HCT116 (cell line): ENCODE results near the gene DDX56. TPM values are rescaled to one million over a fixed set of nuclear protein-coding genes. Genes with fewer than 3 reads are reported as not detected.

Source experiments
- ATAC-seq: fragments of 200-7000 bp; cut with Tn5 transposase; 2 replicates; pipeline ENCODE4 v1.9.1; 2020; ENCODE audit warnings: mild to moderate bottlenecking, moderate library complexity
- BruUV-seq: library from RNA; stranded (reverse); fragments of 400-500 nt; replicated peaks from 2 replicates; lab custom pipeline; 2021; lab: Mats Ljungman, UMichigan
- CTCF ChIA-PET: fragments of 300-600 bp; sonication (Branson Sonifier 250); formaldehyde crosslinking; loops from one replicate; lab custom pipeline; 2021; ENCODE audit warnings: antibody characterized with exemption; lab: Charles Lee
- POLR2A ChIA-PET: fragments of 300-600, 350-600 bp; sonication (Branson Sonifier 250); formaldehyde crosslinking; loops from one replicate; lab custom pipeline; 2021; ENCODE audit warnings: antibody characterized with exemption; lab: Charles Lee
- RAD21 ChIA-PET, 2 experiments: fragments of 300-600 bp; sonication (Branson Sonifier 250); formaldehyde crosslinking; loops; one replicate each; lab custom pipeline; 2023; ENCODE audit warnings: low total read pairs in 2 of 2; ENCODE audit not compliant: uncharacterized antibody in 2 of 2, unreplicated experiment in 2 of 2, low non-redundant PET in 1 of 2; lab: Charles Lee
- DNase-seq: peaks from one replicate; pipeline ENCODE4 v3.0.0-alpha.2; 2010; ENCODE audit warnings: low read depth, low spot score
- H2AFZ ChIP-seq: fragments of 200-600 bp; shearing (Covaris generic), sonication (generic); 2 replicates; pipeline ENCODE4 v1.6.1; 2017; ENCODE audit warnings: low read depth, mixed run types, mixed read lengths, antibody characterized with exemption, low read length; ENCODE audit not compliant: poor library complexity, severe bottlenecking
- H3K27ac ChIP-seq: 2 replicates; pipeline ENCODE4 v1.5.1; 2012; ENCODE audit warnings: low read depth, low read length
- H3K27me3 ChIP-seq: fragments of 200-600 bp; sonication (generic); 2 replicates; pipeline ENCODE4 v1.6.1; 2016; ENCODE audit warnings: mixed run types, low read length, mixed read lengths; ENCODE audit not compliant: insufficient read depth
- H3K36me3 ChIP-seq, 2 experiments: fragments of 200-500 bp in 1 of 2; fragments of 200-600 bp in 1 of 2; sonication (Bioruptor generic) in 1 of 2; sonication (generic) in 1 of 2; 2 replicates each; pipeline versions ENCODE4 v1.5.1 to v1.6.1; 2014 to 2016; ENCODE audit warnings: low read length in 2 of 2, inconsistent platforms in 1 of 2, mixed read lengths in 1 of 2, mixed run types in 1 of 2; ENCODE audit not compliant: insufficient read depth in 2 of 2, control insufficient read depth in 1 of 2
- H3K4me1 ChIP-seq, 2 experiments: fragments of 200-600 bp in 1 of 2; sonication (generic) in 1 of 2; 2 replicates each; pipeline versions ENCODE4 v1.5.1 to v1.6.1; 2012 to 2017; ENCODE audit warnings: low read length in 2 of 2, inconsistent platforms in 1 of 2, mild to moderate bottlenecking in 1 of 2, mixed read lengths in 1 of 2, mixed run types in 1 of 2, moderate library complexity in 1 of 2; ENCODE audit not compliant: insufficient read depth in 2 of 2, control insufficient read depth in 1 of 2
- H3K4me2 ChIP-seq: fragments of 200-600 bp; sonication (generic); 2 replicates; pipeline ENCODE4 v1.6.1; 2017; ENCODE audit warnings: mixed run types, low read length, mixed read lengths
- H3K4me3 ChIP-seq, 2 experiments: fragments of 200-600 bp in 1 of 2; sonication (generic) in 1 of 2; replicated peaks in 1 of 2; 2 replicates each; pipeline ENCODE4 v1.5.1; 2011 to 2016; ENCODE audit warnings: low read length in 2 of 2, control low read depth in 1 of 2, low read depth in 1 of 2, mild to moderate bottlenecking in 1 of 2, mixed read lengths in 1 of 2, mixed run types in 1 of 2
- H3K79me2 ChIP-seq: fragments of 200-600 bp; sonication (generic); 2 replicates; pipeline ENCODE4 v1.6.1; 2017; ENCODE audit warnings: mild to moderate bottlenecking, mixed run types, low read length, moderate library complexity, mixed read lengths; ENCODE audit not compliant: insufficient read depth
- H3K9ac ChIP-seq: fragments of 200-600 bp; sonication (generic); 2 replicates; pipeline ENCODE4 v1.6.1; 2016; ENCODE audit warnings: low read length, mixed read lengths
- H3K9me2 ChIP-seq: fragments of 200-600 bp; sonication (generic), shearing (Covaris generic); 2 replicates; pipeline ENCODE4 v1.6.1; 2017; ENCODE audit warnings: mixed run types, mild to moderate bottlenecking, moderate library complexity; ENCODE audit not compliant: insufficient read depth
- H3K9me3 ChIP-seq, 2 experiments: fragments of 200-500 bp in 1 of 2; fragments of 200-600 bp in 1 of 2; sonication (Bioruptor generic) in 1 of 2; sonication (generic) in 1 of 2; 2 replicates each; pipeline ENCODE4 v1.6.1; 2014 to 2017; ENCODE audit warnings: low read length in 2 of 2, mixed read lengths in 2 of 2, inconsistent platforms in 1 of 2, low read depth in 1 of 2, mild to moderate bottlenecking in 1 of 2, mixed run types in 1 of 2, moderate library complexity in 1 of 2; ENCODE audit not compliant: control insufficient read depth in 1 of 2, insufficient read depth in 1 of 2
- H4K20me1 ChIP-seq: fragments of 200-600 bp; sonication (generic), shearing (Covaris generic); 2 replicates; pipeline ENCODE4 v1.6.1; 2017; ENCODE audit warnings: mixed run types, mild to moderate bottlenecking, moderate library complexity; ENCODE audit not compliant: insufficient read depth
- CBX3 ChIP-seq: IDR thresholded peaks from 2 replicates; pipeline ENCODE4 v1.6.1; 2012; ENCODE audit warnings: low read depth
- CEBPB ChIP-seq: IDR thresholded peaks from 2 replicates; pipeline ENCODE4 v1.6.1; 2012; ENCODE audit warnings: low read depth
- EGR1 ChIP-seq: IDR thresholded peaks from 2 replicates; pipeline ENCODE4 v1.6.1; 2012; ENCODE audit warnings: low read depth
- FOSL1 ChIP-seq: IDR thresholded peaks from 2 replicates; pipeline ENCODE4 v1.6.1; 2012; ENCODE audit warnings: low read depth
- JUND ChIP-seq: IDR thresholded peaks from 2 replicates; pipeline ENCODE4 v1.6.1; 2012
- SIN3A ChIP-seq: IDR thresholded peaks from 2 replicates; pipeline ENCODE4 v1.6.1; 2012; ENCODE audit warnings: low read depth
- SRF ChIP-seq: IDR thresholded peaks from 2 replicates; pipeline ENCODE4 v1.6.1; 2012; ENCODE audit warnings: low read depth
- TCF7L2 ChIP-seq: IDR thresholded peaks from 2 replicates; pipeline ENCODE4 v1.7.0; 2011; ENCODE audit warnings: borderline replicate concordance, inconsistent platforms; ENCODE audit not compliant: insufficient read depth, insufficient read length; ENCODE audit errors: extremely low read depth
- ZFX ChIP-seq: fragments of 450-650 bp; IDR thresholded peaks from 2 replicates; pipeline ENCODE4 v1.6.1; 2017
- ZNF274 ChIP-seq: fragments of 200-500 bp; sonication (Bioruptor generic); IDR thresholded peaks from 2 replicates; pipeline ENCODE4 v1.6.1; 2014; ENCODE audit warnings: mild to moderate bottlenecking, low read depth, low read length, inconsistent platforms
- intact Hi-C: fragments of 100-400 bp; cut with micrococcal nuclease; formaldehyde crosslinking; loops from 2 replicates; pipeline ENCODE4 v1.10.0; 2022
- total RNA-seq: library from RNA; stranded (reverse); gene quantifications from one replicate; pipeline ENCODE4 v1.2.1, GENCODE V29; 2021; ENCODE audit not compliant: unreplicated experiment

Gene DDX56
- total RNA-seq, 1 experiment from 2014 or later = 119 TPM

DNA sequence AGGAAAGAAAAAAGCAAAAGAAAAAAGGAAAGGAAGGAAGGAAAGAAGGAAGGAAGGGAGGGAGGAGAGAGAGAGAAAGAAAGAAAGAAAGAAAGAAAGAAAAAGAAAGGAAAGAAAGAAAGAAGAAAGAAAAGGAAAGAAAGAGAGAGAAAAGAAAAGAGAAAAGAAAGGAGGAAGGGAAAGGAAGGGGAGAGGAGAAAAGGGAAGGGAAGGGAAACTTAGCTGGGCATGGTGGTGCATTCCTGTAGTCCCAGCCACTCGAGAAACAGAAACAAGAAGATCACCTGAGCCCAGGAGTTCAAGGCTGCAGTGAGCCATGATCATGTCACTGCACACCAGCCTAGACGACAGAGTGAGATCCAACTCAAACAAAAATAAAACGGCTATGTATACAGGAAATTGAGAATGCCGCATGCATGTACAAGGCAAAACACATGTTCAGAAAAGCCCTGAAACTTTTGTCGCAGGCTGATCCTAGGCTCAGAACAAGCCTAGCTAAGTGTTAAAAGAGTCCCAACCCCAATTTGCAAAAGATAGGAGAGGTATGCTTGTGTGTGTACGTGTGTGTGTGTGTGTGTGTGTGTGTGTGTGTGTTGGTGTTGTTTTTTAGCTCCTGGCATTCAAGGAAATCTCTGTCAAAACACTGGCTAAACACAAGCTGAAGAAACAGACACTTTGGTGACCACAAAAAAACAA is 26.0 kb downstream of the DDX56 start:
- no peaks in the 10 kb centered on the region for H4K20me1 ChIP-seq
- H3K27ac ChIP-seq = no peak overlapping the region
- CTCF ChIA-PET = interaction anchor here (1.2 to 1.3 kb wide), 2 partner anchors 11 to 13 kb away, joined by 3 read pairs; no protein-coding TSS in a partner anchor
- BruUV-seq = no TSS peak
- DNase-seq (no peak), ATAC-seq (no peak)
- H3K4me3 ChIP-seq = no peak overlapping the region
- no peaks in the 10 kb centered on the region for H3K36me3 ChIP-seq
- intact Hi-C loops = no loop called here
- POLR2A ChIA-PET = no interaction called here
- H3K9me3 ChIP-seq = no peaks in the 10 kb centered on the region
- no peak overlapping the region for H3K9ac ChIP-seq
- no peak overlapping the region for H3K4me2 ChIP-seq
- RAD21 ChIA-PET = no interaction called here
- no peak overlapping the region for H2AFZ ChIP-seq
- H3K27me3 ChIP-seq = no peaks in the 10 kb centered on the region
- no peak for TF ChIP-seq EGR1
- no peak for TF ChIP-seq ZFX
- TF ChIP-seq CBX3 = no peak
- TF ChIP-seq JUND = no peak
- no peak for TF ChIP-seq SIN3A
- TF ChIP-seq CEBPB = no peak
- no peak for TF ChIP-seq ZNF274
- peaks cover 11% of the 10 kb centered on the region in 2 experiments for H3K4me1 ChIP-seq
- H3K9me2 ChIP-seq = no peaks in the 10 kb centered on the region
- H3K79me2 ChIP-seq = no peaks in the 10 kb centered on the region

DNA sequence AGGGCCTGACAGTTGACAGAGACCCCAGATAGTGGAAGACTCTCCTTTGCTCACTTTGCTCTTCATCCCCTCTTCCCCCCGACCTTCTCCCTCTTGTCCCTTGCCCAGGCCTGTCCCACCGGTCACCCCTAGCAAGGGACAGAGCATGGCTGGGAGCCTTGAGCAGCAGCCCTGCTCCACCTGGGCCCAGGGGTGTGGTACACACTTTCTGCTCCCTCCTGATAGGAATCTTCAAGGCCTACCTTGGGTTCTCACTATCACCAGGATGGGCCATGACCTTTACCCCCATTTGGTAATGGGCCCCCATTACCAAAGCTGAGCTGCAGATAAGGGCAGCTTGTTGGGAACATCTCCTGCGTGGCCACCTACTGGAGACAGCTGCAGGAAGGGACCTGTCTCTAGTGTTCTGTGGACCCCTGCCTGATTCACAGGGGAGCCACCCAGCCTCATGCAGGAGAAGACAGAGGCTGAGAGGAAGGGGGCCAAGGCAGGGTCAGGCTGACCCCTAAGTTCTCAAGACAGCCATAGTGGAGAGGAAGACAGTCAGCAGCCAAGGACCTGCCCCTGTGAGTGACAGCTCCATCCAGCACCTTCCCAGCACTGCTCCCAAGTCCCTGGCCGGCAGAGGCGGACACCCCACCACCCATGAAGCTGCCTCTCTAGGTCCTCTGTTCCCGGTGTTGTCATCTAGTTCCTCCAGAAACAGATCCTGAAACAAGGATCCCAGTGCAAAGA is 31.7 kb downstream of the DDX56 start:
- ChIA-PET RAD21 (no interaction called here), POLR2A (no interaction called here)
- no peaks in the 10 kb centered on the region for H3K9me3 ChIP-seq
- H3K4me1 ChIP-seq = peaks cover 11% of the 10 kb centered on the region in 2 experiments
- DNase-seq = no peak
- no peaks in the 10 kb centered on the region for H3K36me3 ChIP-seq
- no peak overlapping the region for H3K27ac ChIP-seq
- H2AFZ ChIP-seq = no peak overlapping the region
- no peaks in the 10 kb centered on the region for H3K9me2 ChIP-seq
- H3K27me3 ChIP-seq = no peaks in the 10 kb centered on the region
- intact Hi-C loops = no loop called here
- H3K79me2 ChIP-seq = no peaks in the 10 kb centered on the region
- TF ChIP-seq FOSL1 = no peak
- no peak for TF ChIP-seq EGR1
- no peak for TF ChIP-seq SRF
- no peak for TF ChIP-seq TCF7L2
- TF ChIP-seq, all 23 proteins: peak for 0
- no TSS peak for BruUV-seq
- no peaks in the 10 kb centered on the region for H4K20me1 ChIP-seq
- H3K9ac ChIP-seq = no peak overlapping the region
- CTCF ChIA-PET = interaction anchor here (1.6 kb wide), 1 partner anchor 23 kb away, joined by 10 read pairs; no protein-coding TSS in a partner anchor
- H3K4me3 ChIP-seq = no peak overlapping the region
- H3K4me2 ChIP-seq = no peak overlapping the region
- ATAC-seq = 0 out of 2 replicates have a peak, but pooled peaks have one; percentile 31
